Gastrocnemius medialis (tissue), 4 donors: Measurements from ENCODE around the gene ZNF697. TPM values are rescaled to one million over a fixed set of nuclear protein-coding genes. Genes with fewer than 3 reads are reported as not detected.

Experiments
- ATAC-seq, 2 donors: fragments of 150-250 bp; one replicate each; pipeline ENCODE4 v1.9.1; 2016
- DNase-seq, 2 donors: peaks; one replicate each; pipeline ENCODE4 v3.0.0-alpha.2; 2019
- H3K27ac ChIP-seq, 4 donors: fragments of 200-600 bp; sonication (generic); 1 replicate in 1 of 4; 2 replicates in 3 of 4; pipeline ENCODE4 v1.5.1; 2016 to 2018; ENCODE audit warnings: mild to moderate bottlenecking in 2 of 4, moderate library complexity in 1 of 4
- H3K27me3 ChIP-seq, 3 donors: fragments of 200-600 bp; sonication (generic) in 2 of 3; 1 replicate in 1 of 3; 2 replicates in 2 of 3; pipeline versions ENCODE4 v1.5.1 to v1.6.0; 2016 to 2019; ENCODE audit warnings: mild to moderate bottlenecking in 1 of 3, moderate library complexity in 1 of 3
- H3K36me3 ChIP-seq, 2 donors: fragments of 200-600 bp; sonication (generic) in 1 of 2; one replicate each; pipeline ENCODE4 v1.5.1; 2017 to 2018
- H3K4me1 ChIP-seq, 2 donors: fragments of 200-600 bp; sonication (generic) in 1 of 2; one replicate each; pipeline ENCODE4 v1.5.1; 2016 to 2017; ENCODE audit warnings: mild to moderate bottlenecking in 2 of 2
- H3K4me3 ChIP-seq, 4 donors: fragments of 200-600 bp; sonication (generic) in 3 of 4; 1 replicate in 1 of 4; 2 replicates in 3 of 4; pipeline ENCODE4 v1.5.1; 2016 to 2019; ENCODE audit warnings: mild to moderate bottlenecking in 2 of 4
- H3K9me3 ChIP-seq, 3 donors: fragments of 200-600 bp; sonication (generic) in 2 of 3; 1 replicate in 1 of 3; 2 replicates in 2 of 3; pipeline ENCODE4 v1.5.1; 2016 to 2019
- POLR2A ChIP-seq, 2 donors: fragments of 450-650 bp; IDR thresholded peaks; one replicate each; pipeline ENCODE4 v1.6.1; 2017; ENCODE audit warnings: antibody characterized with exemption in 2 of 2, mild to moderate bottlenecking in 2 of 2, moderate library complexity in 2 of 2
- in situ Hi-C, 4 donors: fragments of 200-750 bp; cut with MboI; loops; one replicate each; pipeline versions ENCODE4 v1.15.0 to v1.8.0; 2017; ENCODE audit warnings: low sequenced_read_pairs in 4 of 4
- intact Hi-C: fragments of 100-400 bp; cut with DNase I; formaldehyde crosslinking; loops from one replicate; pipeline ENCODE4 v1.15.1; 2023; ENCODE audit warnings: low total_unique reads
- total RNA-seq, 4 donors: library from RNA; depleted of rRNA; stranded (reverse); fragments of >200 nt; gene quantifications; one replicate each; pipeline versions ENCODE4 v1.1.0 to v1.2.3, GENCODE V29; 2016
- TF ChIP-seq, protein P1 (sequence below), 5 experiments: fragments of 450-650 bp in 3 of 5; fragments of 200-600 bp in 2 of 5; sonication (generic) in 2 of 5; IDR thresholded peaks in 4 of 5; conservative IDR thresholded peaks in 1 of 5; 1 replicate in 4 of 5; 2 replicates in 1 of 5; pipeline ENCODE4 v1.5.1; 2016 to 2019; ENCODE audit warnings: antibody characterized with exemption in 5 of 5, mild to moderate bottlenecking in 3 of 5, moderate library complexity in 3 of 5

The ZNF697 gene
- total RNA-seq, 4 donors from 2014 or later: 1.4 to 3.1 (median 2.9) TPM

DNA sequence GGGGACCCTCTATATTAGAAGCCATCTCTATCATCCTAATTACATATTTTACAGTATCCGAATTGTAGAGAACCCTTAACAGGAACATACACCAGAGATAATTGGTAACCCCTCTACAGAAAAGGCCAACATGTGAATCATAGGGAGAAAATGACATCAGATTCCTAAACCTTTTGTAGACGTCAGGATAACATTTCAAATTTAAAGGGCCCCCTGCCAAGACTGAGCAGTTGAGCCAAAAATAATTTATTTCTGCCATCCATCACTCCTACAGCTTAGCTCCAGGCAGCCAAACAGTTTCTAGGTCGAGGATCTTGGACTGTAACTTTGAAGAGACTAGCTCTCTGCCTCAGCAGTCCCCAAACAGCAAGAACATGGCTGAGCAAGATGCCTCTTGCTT is 21.2 kb downstream of the ZNF697 start:
- TF ChIP-seq, protein P1, sequence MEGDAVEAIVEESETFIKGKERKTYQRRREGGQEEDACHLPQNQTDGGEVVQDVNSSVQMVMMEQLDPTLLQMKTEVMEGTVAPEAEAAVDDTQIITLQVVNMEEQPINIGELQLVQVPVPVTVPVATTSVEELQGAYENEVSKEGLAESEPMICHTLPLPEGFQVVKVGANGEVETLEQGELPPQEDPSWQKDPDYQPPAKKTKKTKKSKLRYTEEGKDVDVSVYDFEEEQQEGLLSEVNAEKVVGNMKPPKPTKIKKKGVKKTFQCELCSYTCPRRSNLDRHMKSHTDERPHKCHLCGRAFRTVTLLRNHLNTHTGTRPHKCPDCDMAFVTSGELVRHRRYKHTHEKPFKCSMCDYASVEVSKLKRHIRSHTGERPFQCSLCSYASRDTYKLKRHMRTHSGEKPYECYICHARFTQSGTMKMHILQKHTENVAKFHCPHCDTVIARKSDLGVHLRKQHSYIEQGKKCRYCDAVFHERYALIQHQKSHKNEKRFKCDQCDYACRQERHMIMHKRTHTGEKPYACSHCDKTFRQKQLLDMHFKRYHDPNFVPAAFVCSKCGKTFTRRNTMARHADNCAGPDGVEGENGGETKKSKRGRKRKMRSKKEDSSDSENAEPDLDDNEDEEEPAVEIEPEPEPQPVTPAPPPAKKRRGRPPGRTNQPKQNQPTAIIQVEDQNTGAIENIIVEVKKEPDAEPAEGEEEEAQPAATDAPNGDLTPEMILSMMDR (IDR thresholded peaks at IDR 0.05 in 4 of 5, conservative IDR thresholded peaks at IDR 0.05 in 1 of 5): no peak
- TF ChIP-seq POLR2A (IDR thresholded peaks at IDR 0.05): no peak
- Histone ChIP-seq H3K4me3 (no peak overlapping the region), H3K9me3 (no peaks in the 10 kb centered on the region), H3K36me3 (peaks cover 0 to 17% of the 10 kb centered on the region in 2 donors), H3K27ac (peak overlapping the region in 3 of 4 donors; percentile 29 to 57 (median 39)), H3K27me3 (no peaks in the 10 kb centered on the region), H3K4me1 (peaks cover 33% of the 10 kb centered on the region in 2 donors)
- in situ Hi-C loops (no loop called here), intact Hi-C loops (loop anchor here (5.0 kb wide), 1 partner anchor 35 kb away; no protein-coding TSS in a partner anchor)
- no peak for DNase-seq
- ATAC-seq: no peak

DNA sequence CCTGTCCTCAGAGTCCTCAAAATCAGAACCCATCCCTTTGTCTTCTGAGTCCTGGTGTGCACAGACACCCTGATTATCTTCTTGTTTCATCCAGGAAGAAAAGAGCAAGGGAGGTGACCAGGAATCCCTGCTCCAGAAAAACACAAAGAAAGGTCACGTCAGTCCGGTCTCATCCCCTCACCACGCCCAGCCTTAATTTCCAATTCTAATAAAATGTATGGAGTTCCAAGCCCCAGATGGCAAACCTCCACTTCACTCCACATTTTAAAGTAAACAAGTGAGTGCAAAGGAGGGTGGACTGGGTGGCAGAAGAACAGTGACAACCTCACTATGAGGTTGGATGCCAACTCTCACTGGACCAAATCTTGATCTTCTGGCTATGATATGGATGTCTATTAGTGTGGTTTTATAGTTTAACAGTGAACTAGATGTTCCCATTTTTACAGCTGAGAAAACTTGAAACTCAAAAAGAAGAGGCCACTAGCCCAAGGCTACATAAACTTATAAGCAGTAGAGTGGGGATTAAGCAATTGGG is 22.0 kb downstream of the ZNF697 start:
- ATAC-seq (no peak), DNase-seq (no peak)
- Histone ChIP-seq H3K4me1 (peaks cover 27 to 29% of the 10 kb centered on the region in 2 donors), H3K27me3 (no peaks in the 10 kb centered on the region), H3K27ac (no peak overlapping the region), H3K4me3 (no peak overlapping the region), H3K9me3 (no peaks in the 10 kb centered on the region), H3K36me3 (peaks cover 0 to 17% of the 10 kb centered on the region in 2 donors)
- no peak for TF ChIP-seq POLR2A (IDR thresholded peaks at IDR 0.05)
- TF ChIP-seq, protein P1 (IDR thresholded peaks at IDR 0.05 in 4 of 5, conservative IDR thresholded peaks at IDR 0.05 in 1 of 5): no peak
- in situ Hi-C loops: no loop called here
- intact Hi-C loops: loop anchor here (5.0 kb wide), 1 partner anchor 36 kb away; no protein-coding TSS in a partner anchor

DNA sequence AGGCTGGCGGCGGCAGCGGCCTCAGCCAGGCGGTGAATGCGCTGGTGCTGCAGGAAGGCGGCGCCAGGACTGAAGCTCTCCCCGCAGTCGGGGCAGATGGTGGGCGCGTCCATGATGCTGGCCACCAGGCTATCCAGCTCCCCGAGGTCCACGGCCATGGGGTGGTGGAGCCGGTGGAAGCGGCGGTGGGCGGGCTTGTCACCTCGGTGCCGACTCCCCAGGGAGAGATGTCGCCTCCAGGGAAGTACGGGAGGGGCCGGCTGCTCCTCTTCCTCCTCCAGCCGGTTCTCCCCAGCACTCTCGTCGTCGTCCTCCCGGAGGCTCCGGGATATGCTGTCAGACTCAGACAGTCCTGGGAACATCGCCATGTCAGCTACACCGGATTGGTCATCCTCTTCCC is 24.4 kb downstream of the ZNF697 start:
- TF ChIP-seq POLR2A (IDR thresholded peaks at IDR 0.05): no peak
- TF ChIP-seq, protein P1 (IDR thresholded peaks at IDR 0.05 in 4 of 5, conservative IDR thresholded peaks at IDR 0.05 in 1 of 5): no peak
- Histone ChIP-seq H3K4me1 (peaks cover 23 to 30% of the 10 kb centered on the region in 2 donors), H3K9me3 (no peaks in the 10 kb centered on the region), H3K27ac (no peak overlapping the region), H3K36me3 (peaks cover 0 to 17% of the 10 kb centered on the region in 2 donors), H3K4me3 (no peak overlapping the region), H3K27me3 (no peaks in the 10 kb centered on the region)
- DNase-seq (no peak), ATAC-seq (no peak)
- in situ Hi-C loops: loop anchor here in 1 of 4 donors (5.0 kb wide), 1 partner anchor 39 kb away; no protein-coding TSS in a partner anchor
- intact Hi-C loops: no loop called here

DNA sequence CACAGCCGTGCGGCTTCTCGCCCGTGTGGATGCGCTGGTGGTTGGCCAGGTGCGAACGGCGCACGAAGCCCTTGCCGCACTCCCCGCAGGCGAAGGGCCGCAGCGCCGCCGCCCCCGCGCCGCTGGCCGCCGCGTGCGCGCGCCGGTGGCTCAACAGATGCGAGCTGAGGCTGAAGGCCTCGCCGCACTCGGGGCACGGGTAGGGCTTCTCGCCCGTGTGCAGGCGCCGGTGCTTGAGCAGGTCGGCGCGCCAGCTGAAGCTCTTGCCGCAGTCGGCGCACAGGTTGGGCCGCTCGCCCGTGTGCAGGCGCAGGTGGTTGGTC is 24.9 kb downstream of the ZNF697 start:
- Histone ChIP-seq H3K27ac (no peak overlapping the region), H3K4me3 (no peak overlapping the region), H3K9me3 (no peaks in the 10 kb centered on the region), H3K4me1 (peaks cover 26 to 32% of the 10 kb centered on the region in 2 donors), H3K27me3 (no peaks in the 10 kb centered on the region), H3K36me3 (peaks cover 0 to 17% of the 10 kb centered on the region in 2 donors)
- TF ChIP-seq, protein P1 (IDR thresholded peaks at IDR 0.05 in 4 of 5, conservative IDR thresholded peaks at IDR 0.05 in 1 of 5): no peak
- TF ChIP-seq POLR2A (IDR thresholded peaks at IDR 0.05): no peak
- ATAC-seq (no peak), DNase-seq (no peak)
- intact Hi-C loops: no loop called here
- in situ Hi-C loops: loop anchor here in 1 of 4 donors (5.0 kb wide), 1 partner anchor 39 kb away; no protein-coding TSS in a partner anchor
